ENCODE data around the gene PRDM8.
A peak's percentile ranks its signal among the peaks of the same experiment; 100 is the strongest.

Gene PRDM8

GRCh38 chr4:80202741-80203553 is 5.6 kb downstream of the PRDM8 start:
- no peaks in the 10 kb centered on the region for H3K36me3 ChIP-seq (ENCODE audit: low read depth)
- DNase-seq (ENCODE audit: low spot score): no peak
- peaks cover 4% of the 10 kb centered on the region for H3K4me1 ChIP-seq (ENCODE audit: insufficient read depth, poor library complexity, severe bottlenecking)
- peak overlapping the region; percentile 41 for H3K27ac ChIP-seq (ENCODE audit: poor library complexity, severe bottlenecking)
- H3K4me3 ChIP-seq (ENCODE audit: severe bottlenecking): peak overlapping the region; percentile 56
- no peak for TF ChIP-seq CTCF (IDR thresholded peaks at IDR 0.05; ENCODE audit: poor library complexity, severe bottlenecking)
- ATAC-seq (ENCODE audit: low read depth): peak; percentile 50
- H3K9me3 ChIP-seq (ENCODE audit: severe bottlenecking): no peaks in the 10 kb centered on the region
- H3K27me3 ChIP-seq (ENCODE audit: insufficient read depth, poor library complexity, severe bottlenecking): peaks cover 7% of the 10 kb centered on the region

- Histone ChIP-seq H3K9me3 (ENCODE audit: severe bottlenecking) (no peaks in the 10 kb centered on the region), H3K27me3 (ENCODE audit: insufficient read depth, poor library complexity, severe bottlenecking) (no peaks in the 10 kb centered on the region), H3K4me3 (ENCODE audit: severe bottlenecking) (no peak overlapping the region), H3K27ac (ENCODE audit: poor library complexity, severe bottlenecking) (no peak overlapping the region), H3K4me1 (ENCODE audit: insufficient read depth, poor library complexity, severe bottlenecking) (no peaks in the 10 kb centered on the region), H3K36me3 (ENCODE audit: low read depth) (no peaks in the 10 kb centered on the region)
- ATAC-seq (ENCODE audit: low read depth) (no peak), DNase-seq (ENCODE audit: low spot score) (no peak)
- TF ChIP-seq CTCF (IDR thresholded peaks at IDR 0.05; ENCODE audit: poor library complexity, severe bottlenecking): no peak
Measured at GRCh38 chr4:80204433-80205011, 7.2 kb downstream of the PRDM8 start.

- Histone ChIP-seq H3K9me3 (ENCODE audit: severe bottlenecking) (no peaks in the 10 kb centered on the region), H3K36me3 (ENCODE audit: low read depth) (no peaks in the 10 kb centered on the region), H3K27me3 (ENCODE audit: insufficient read depth, poor library complexity, severe bottlenecking) (no peaks in the 10 kb centered on the region), H3K4me3 (ENCODE audit: severe bottlenecking) (no peak overlapping the region), H3K4me1 (ENCODE audit: insufficient read depth, poor library complexity, severe bottlenecking) (no peaks in the 10 kb centered on the region), H3K27ac (ENCODE audit: poor library complexity, severe bottlenecking) (no peak overlapping the region)
- ATAC-seq (ENCODE audit: low read depth) (no peak), DNase-seq (ENCODE audit: low spot score) (no peak)
- TF ChIP-seq CTCF (IDR thresholded peaks at IDR 0.05; ENCODE audit: poor library complexity, severe bottlenecking): no peak
Measured at GRCh38 chr4:80206111-80206510, 8.8 kb downstream of the PRDM8 start.

- Histone ChIP-seq H3K36me3 (ENCODE audit: low read depth) (no peaks in the 10 kb centered on the region), H3K4me1 (ENCODE audit: insufficient read depth, poor library complexity, severe bottlenecking) (no peaks in the 10 kb centered on the region), H3K27me3 (ENCODE audit: insufficient read depth, poor library complexity, severe bottlenecking) (no peaks in the 10 kb centered on the region), H3K9me3 (ENCODE audit: severe bottlenecking) (no peaks in the 10 kb centered on the region), H3K4me3 (ENCODE audit: severe bottlenecking) (no peak overlapping the region), H3K27ac (ENCODE audit: poor library complexity, severe bottlenecking) (no peak overlapping the region)
- no peak for TF ChIP-seq CTCF (IDR thresholded peaks at IDR 0.05; ENCODE audit: poor library complexity, severe bottlenecking)
- DNase-seq (ENCODE audit: low spot score) (no peak), ATAC-seq (ENCODE audit: low read depth) (no peak)
Measured at GRCh38 chr4:80206521-80207171, 9.3 kb downstream of the PRDM8 start.
